ENCODE results near the gene ORC2. TPM values are rescaled to one million over a fixed set of nuclear protein-coding genes. Genes with fewer than 3 reads are reported as not detected.

The ORC2 gene
- total RNA-seq, 4 donors from 2014 or later, result 16.6 to 19.7 (median 18.7) TPM

GRCh38 chr2:200860092-200860795, 103.2 kb downstream of the ORC2 start:
- no peak for TF ChIP-seq CTCF (IDR thresholded peaks at IDR 0.05)
- no peak for DNase-seq (ENCODE audit: low spot score)
- no peak for ATAC-seq (ENCODE audit: low FRiP score)

Small RNA genes within 50 kb of the gene (small RNA-seq; reads per million reads assigned to genes)
- gene RF00019, result not detected
- not detected for gene RNU6-312P
- gene RNU6-762P, result not detected

Other genes starting within 250 kb of the ORC2 start
- gene BZW1, start 151.8 kb downstream of the ORC2 start, total RNA-seq, result 100 to 1,000 TPM; 248 to 368 (median 315) TPM
- gene CLK1, start 99.0 kb downstream of the ORC2 start, total RNA-seq, result 100 to 1,000 TPM; 115 to 224 (median 126) TPM
- 10 to 100 TPM; 14.7 to 39.6 (median 27.1) TPM for gene PPIL3, start 74.6 kb downstream of the ORC2 start, total RNA-seq
- gene NIF3L1, start 74.3 kb downstream of the ORC2 start, total RNA-seq, result 10 to 100 TPM in 3 of 4 donors, 1 to 10 TPM in 1; 9.2 to 24.1 (median 15.6) TPM
- 10 to 100 TPM; 17.1 to 36.9 (median 23.1) TPM for gene HYCC2, start 108.0 kb upstream of the ORC2 start, total RNA-seq
- gene NDUFB3, start 108.3 kb upstream of the ORC2 start, total RNA-seq, result 10 to 100 TPM; 32.4 to 47.9 (median 45.9) TPM
- gene CFLAR, start 152.5 kb upstream of the ORC2 start, total RNA-seq, result 100 to 1,000 TPM; 204 to 455 (median 293) TPM
- 10 to 100 TPM; 13.5 to 47.0 (median 15.3) TPM for gene CASP10, start 219.5 kb upstream of the ORC2 start, total RNA-seq

Measured in omental fat pad (tissue), 4 donors.